Loucy (cell line): ENCODE data around the gene CGB8.
"Not testable (repeated sequence)": the region's sequence is repeated elsewhere in the genome, so short reads cannot be mapped to it uniquely, and the experiment has no call there.

Source experiments
- CTCF ChIP-seq: fragments of 200-600 bp; sonication (generic); conservative IDR thresholded peaks from 2 replicates; pipeline ENCODE4 v1.5.1; 2014; ENCODE audit warnings: mild to moderate bottlenecking, antibody characterized with exemption, low read length
- EZH2phosphoT487 ChIP-seq: fragments of 200-600 bp; IDR thresholded peaks from 2 replicates; pipeline ENCODE4 v1.6.1; 2018; ENCODE audit warnings: antibody characterized with exemption, mild to moderate bottlenecking, moderate library complexity, borderline replicate concordance

DNA sequence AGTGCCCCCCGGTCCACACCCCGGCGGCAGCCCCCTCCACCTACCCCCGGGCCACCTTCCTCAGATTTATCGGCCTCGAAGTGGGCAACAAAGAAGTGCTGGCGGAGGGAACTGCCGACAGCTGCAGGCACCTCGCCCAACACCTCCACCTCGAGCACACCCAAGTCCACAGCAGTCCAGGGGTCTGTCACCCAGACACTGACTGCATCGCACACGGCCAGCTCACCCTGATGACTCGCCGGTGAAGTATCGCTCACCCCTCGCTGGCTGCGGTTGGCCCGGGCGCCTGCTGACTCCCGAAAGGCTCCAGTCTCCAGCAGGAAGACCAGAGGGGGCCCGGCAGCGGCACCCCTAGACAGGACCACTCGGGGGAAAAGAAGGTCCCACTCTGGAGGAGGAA, 23.3 kb downstream of the CGB8 start:
- TF ChIP-seq CTCF, EZH2phosphoT487: not testable (repeated sequence)
